Cardiac septum (tissue), 1 donor: Measurements from ENCODE around the gene ZNF416. TPM values are rescaled to one million over a fixed set of nuclear protein-coding genes. Genes with fewer than 3 reads are reported as not detected.

Source experiments
- DNase-seq: peaks from one replicate; pipeline ENCODE4 v3.0.0-alpha.2; 2020; ENCODE audit warnings: low spot score
- intact Hi-C: fragments of 100-400 bp; cut with DNase I; formaldehyde crosslinking; loops from one replicate; pipeline ENCODE4 v1.14.0; 2022
- long read RNA-seq: library from polyadenylated mRNA; unstranded; transcript quantifications from one replicate; pipeline ENCODE4 v2.0.0, GENCODE V29; 2021
- total RNA-seq: library from RNA; stranded (reverse); fragmentation: NEBNext Ultra II Directional; extraction: Animal tissue kit (Norgen Biotek cat#: 25700); gene quantifications from one replicate; pipeline ENCODE4 v1.2.1, GENCODE V29; 2021
- donor health status: DM: no; HTN: no; CAD: no.

Gene ZNF416
- total RNA-seq, result 4.8 TPM
- long read RNA-seq, transcript ZNF416-201 (4 exons, 2,561 nt), result major isoform, 9 of 11 reads
- long read RNA-seq, partial matches to known transcripts, result 0 of 11 reads
- long read RNA-seq, other reads (novel, unspliced or antisense), result 2 of 11 reads

GRCh38 chr19:57578487-57579205, at the start of gene ZNF416:
ZNF416 (minus strand) TSS chr19:57578911; CDS start chr19:57578704, 207 bp downstream.
- peak; percentile 97 for DNase-seq
- intact Hi-C loops, result no loop called here

DNA sequence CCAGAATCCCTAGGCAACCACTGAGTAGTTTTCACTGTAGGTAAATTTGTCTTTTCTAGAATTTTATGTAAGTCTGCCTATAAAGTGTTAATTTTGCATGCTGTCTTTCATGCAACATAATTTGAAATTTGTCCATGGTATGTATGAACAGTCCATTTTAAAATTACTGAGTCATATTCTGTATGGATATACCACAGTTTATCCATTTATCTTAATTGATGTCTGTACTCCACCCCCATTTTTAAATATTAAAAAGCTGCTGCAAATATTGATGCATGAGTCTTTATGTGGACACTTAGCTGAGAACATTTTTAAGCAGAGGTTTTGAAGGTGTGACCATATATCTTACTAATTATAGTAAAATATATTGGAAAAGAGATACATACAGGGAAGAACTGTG, 44.4 kb upstream of the ZNF416 start:
- intact Hi-C loops, result no loop called here
- no peak for DNase-seq

- DNase-seq, result no peak
- intact Hi-C loops, result no loop called here
These were observed 42.1 kb upstream of the ZNF416 start for GRCh38 chr19:57620673-57621348.

GRCh38 chr19:57615346-57615745, 36.6 kb upstream of the ZNF416 start:
- intact Hi-C loops, result no loop called here
- no peak for DNase-seq

DNA sequence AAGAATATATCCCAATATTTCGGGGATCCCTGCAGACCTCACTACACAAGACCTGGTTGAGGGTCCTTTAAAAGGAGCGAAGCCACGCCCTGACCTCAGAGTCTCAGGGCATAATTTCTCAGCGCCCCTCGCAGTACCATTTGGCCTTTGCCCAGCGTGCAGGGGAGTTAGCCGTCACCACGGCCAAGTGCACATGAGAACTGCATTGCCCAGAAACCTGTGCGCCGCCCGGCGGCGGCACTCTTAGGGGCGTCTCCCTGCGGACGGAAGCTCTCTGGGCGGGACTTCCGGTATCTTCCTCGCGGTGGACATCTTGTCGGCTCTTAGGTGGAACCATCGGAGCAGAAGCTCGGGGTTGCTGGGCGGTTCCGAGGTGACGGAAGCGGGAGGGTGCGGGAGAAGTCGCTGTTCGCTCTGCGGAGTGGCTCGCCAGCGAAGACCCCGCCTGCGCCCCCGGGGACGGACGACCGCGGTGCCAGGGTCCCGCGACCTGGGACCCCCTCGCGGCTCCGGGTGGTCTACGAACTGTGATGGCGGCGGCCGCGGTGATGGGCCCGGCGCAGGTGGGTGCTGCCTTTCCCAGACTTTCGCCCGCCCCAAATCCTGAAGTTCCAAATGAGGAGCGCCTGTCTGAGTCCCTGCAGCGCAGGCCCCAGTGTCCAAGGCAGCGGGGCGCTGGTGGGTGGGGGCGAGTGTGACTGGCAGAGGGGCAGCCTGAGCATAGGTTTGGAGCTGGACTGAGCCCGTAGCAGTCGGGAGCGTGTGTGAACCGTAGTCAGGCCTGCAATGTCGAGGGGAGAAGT, 35.4 kb upstream of the ZNF416 start, which contains the start of gene ZNF134:
Gene ZNF134 (plus strand): TSS at position 302 of the 803 bp plus-strand sequence. CDS start 5,227 bp downstream, outside the sequence.
- intact Hi-C loops, result loop anchor here (5.0 kb wide), 1 partner anchor 333 kb away; the partner anchor contains the start of gene ZNF256
- peak; percentile 96 for DNase-seq

- no peak for DNase-seq
- intact Hi-C loops, result loop anchor here (5.0 kb wide), 1 partner anchor 336 kb away; the partner anchor contains the start of gene ZNF256
These were observed 32.4 kb upstream of the ZNF416 start for GRCh38 chr19:57611113-57611512.

GRCh38 chr19:57606931-57607330, 28.2 kb upstream of the ZNF416 start:
- DNase-seq, result no peak
- intact Hi-C loops, result no loop called here

- peak; percentile 96 for DNase-seq
- intact Hi-C loops, result loop anchor here (2.0 kb wide), 1 partner anchor 15 kb away; the partner anchor contains the start of gene ZIK1
These were observed 21.2 kb upstream of the ZNF416 start, which contains the start of gene ZNF530 for GRCh38 chr19:57599761-57600383. ZNF530 (plus strand) TSS chr19:57599885; CDS start chr19:57604346, 4,461 bp downstream.

DNA sequence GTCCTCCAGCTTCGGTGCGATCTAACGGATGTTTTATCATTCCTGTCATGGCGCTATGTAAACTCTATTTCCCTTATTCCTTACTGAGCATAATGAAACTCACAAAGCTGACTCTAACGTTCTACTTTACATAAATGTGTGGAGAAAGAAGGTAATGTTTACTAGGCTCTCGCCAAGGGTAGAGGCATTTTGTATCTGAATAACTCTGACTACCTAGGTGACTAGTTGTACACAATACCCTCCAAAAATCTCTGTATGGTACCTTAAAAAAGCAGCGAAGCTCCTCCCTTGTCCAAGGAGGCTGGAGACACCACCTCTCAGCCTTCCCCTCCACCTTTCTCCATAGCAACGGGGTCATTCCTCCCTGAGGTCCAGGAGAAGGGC, 20.7 kb upstream of the ZNF416 start:
- no peak for DNase-seq
- intact Hi-C loops, result loop anchor here (2.0 kb wide), 1 partner anchor 15 kb away; the partner anchor contains the start of gene ZIK1

- intact Hi-C loops, result no loop called here
These were observed 8.8 kb upstream of the ZNF416 start for GRCh38 chr19:57587529-57587928.

DNA sequence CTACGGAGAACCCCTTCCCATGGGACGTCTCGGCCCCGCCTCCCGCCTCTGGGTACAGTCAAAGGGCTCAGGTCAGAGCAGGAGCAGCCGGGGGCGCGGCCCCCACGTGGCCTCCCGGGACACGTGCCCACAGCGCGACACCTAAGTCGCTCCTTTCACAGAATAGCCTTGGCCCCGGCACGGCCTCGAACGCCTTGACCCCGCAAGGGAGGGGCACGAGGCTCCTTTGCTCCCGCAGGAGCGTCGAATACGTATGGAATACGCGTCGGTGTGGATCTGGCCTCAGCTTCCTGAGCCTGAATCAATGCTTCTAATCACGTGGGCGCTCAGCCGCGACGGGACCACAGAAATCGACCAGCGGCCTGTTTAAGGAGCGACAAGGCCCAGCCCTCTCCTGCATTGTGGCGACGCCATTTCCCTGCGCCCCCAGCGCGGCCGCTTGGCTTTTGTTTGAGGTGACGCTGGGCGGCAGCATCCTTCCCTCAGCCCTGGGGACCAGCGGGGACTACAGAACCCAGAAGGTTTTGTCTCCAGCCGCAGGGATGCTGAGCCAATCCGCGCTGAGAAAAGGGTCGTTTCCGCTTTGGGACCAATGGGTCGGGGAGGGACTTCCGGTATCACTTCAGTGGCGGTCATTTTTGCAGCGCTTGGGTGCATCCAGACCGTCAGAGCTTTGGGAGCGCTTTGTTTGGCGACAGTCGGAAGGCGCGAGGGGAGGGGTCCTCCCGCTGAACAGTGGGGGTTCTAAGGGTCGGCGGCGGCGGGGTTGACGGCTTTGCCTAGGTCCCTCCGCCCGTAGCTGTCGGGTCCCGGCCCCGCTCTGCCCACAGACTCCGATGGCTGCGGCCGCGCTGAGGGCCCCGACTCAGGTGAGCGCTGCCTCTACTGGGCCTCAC, 5.1 kb upstream of the ZNF416 start, which contains the start of gene ZIK1:
Gene ZIK1 (plus strand): TSS at position 625 of the 896 bp plus-strand sequence. CDS start 212 bp downstream, at position 837.
- DNase-seq, result peak; percentile 96
- intact Hi-C loops, result loop anchor here (2.0 kb wide), 1 partner anchor 15 kb away; the partner anchor contains the start of gene ZNF530

More at GRCh38 chr19:57587529-57587928, 8.8 kb upstream of the ZNF416 start:
- DNase-seq, result no peak

GRCh38 chr19:57583104-57583520, 4.4 kb upstream of the ZNF416 start:
- intact Hi-C loops, result no loop called here
- DNase-seq, result no peak

DNA sequence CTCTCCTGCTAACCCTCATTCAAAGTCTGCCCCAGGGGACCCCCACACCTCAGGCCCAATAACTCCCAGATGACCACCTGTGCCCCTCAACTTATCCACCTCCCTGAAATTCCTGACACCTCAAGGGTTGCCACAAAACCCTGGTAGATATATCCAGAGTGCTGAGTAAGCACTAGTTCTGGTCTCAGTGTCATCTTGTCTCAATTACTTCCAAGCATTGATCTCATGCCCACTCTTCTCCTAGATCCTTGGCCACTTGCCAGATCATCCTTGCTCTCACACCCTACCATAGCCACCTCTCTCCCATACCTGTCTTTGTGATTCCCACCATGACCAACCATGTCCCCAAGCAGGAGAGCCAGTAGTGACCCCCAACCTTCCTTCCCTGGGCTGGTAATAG, 2.0 kb downstream of the ZNF416 start:
- intact Hi-C loops, result no loop called here
- no peak for DNase-seq

GRCh38 chr19:57572415-57572947, 6.2 kb downstream of the ZNF416 start:
- intact Hi-C loops, result no loop called here
- DNase-seq, result no peak

GRCh38 chr19:57570707-57571106, 8.0 kb downstream of the ZNF416 start:
- intact Hi-C loops, result no loop called here

GRCh38 chr19:57566396-57567265, 12.1 kb downstream of the ZNF416 start:
- intact Hi-C loops, result no loop called here

More at GRCh38 chr19:57570707-57571106, 8.0 kb downstream of the ZNF416 start:
- no peak for DNase-seq

GRCh38 chr19:57563547-57563946, 15.2 kb downstream of the ZNF416 start:
- DNase-seq, result no peak
- intact Hi-C loops, result no loop called here

More at GRCh38 chr19:57566396-57567265, 12.1 kb downstream of the ZNF416 start:
- DNase-seq, result no peak
